Measurements from ENCODE around the gene KRT79. TPM values are rescaled to one million over a fixed set of nuclear protein-coding genes. Genes with fewer than 3 reads are reported as not detected.

KRT79 gene
- total and polyA plus RNA-seq, 2 of the 8 experiments (the other 6 are each of a cell fraction or from before 2014, with no cell fraction given), result not detected

GRCh38 chr12:52878507-52879393, 44.6 kb upstream of the KRT79 start:
- no peaks in the 10 kb centered on the region for H3K79me1 ChIP-seq (ENCODE audit: low read depth, low read length)
- H3K9ac ChIP-seq (replicated peaks in 1 of 4; ENCODE audit: extremely low read depth in 1 of 4, low read depth in 3 of 4, low read length in 3 of 4), result no peak overlapping the region
- no peak overlapping the region for H3K4ac ChIP-seq (replicated peaks; ENCODE audit: insufficient read length, low read depth, low read length)
- H4K20me1 ChIP-seq (replicated peaks in 1 of 2; ENCODE audit: control insufficient read depth in 1 of 2, insufficient read depth in 2 of 2, low read length in 2 of 2), result peaks cover 0 to 1% of the 10 kb centered on the region in 2 experiments
- peaks cover 0 to 13% (median 10%) of the 10 kb centered on the region in 4 experiments; a peak in 5 of 7 replicates for H3K27me3 ChIP-seq (replicated peaks in 1 of 4; ENCODE audit: control insufficient read depth in 3 of 4, extremely low read depth in 1 of 4, insufficient read depth in 3 of 4, low read length in 3 of 4)
- peak overlapping the region; percentile 80; the same call in 1 of the 2 replicates for H2BK12ac ChIP-seq (ENCODE audit: low read depth, low read length)
- FAIRE-seq (no peak), DNase-seq (ENCODE audit: low read depth in 1 of 2, low spot score in 2 of 2) (no peak)
- peak overlapping the region; percentile 90 for H4K91ac ChIP-seq (replicated peaks; ENCODE audit: insufficient read length, low read length)
- CTCF ChIA-PET (ENCODE audit: partially characterized antibody), result interaction anchor here (0.6 to 36.8 kb wide), 94 partner anchors 10 to 738 kb away, joined by 3 to 1250 read pairs (median 4); partner anchors contain the start of genes KRT4, KRT73, KRT74 and KRT76
- peak overlapping the region; percentile 87; the same call in 1 of the 2 replicates for H2AFZ ChIP-seq (ENCODE audit: low read length)
- no peak overlapping the region for H3K27ac ChIP-seq (ENCODE audit: low read depth, low read length)
- H3K36me3 ChIP-seq (ENCODE audit: control insufficient read depth in 2 of 4, insufficient read depth in 4 of 4, low read length in 3 of 4), result no peaks in the 10 kb centered on the region
- H3K23ac ChIP-seq (ENCODE audit: insufficient read length), result no peak overlapping the region
- no peak overlapping the region for H3K14ac ChIP-seq (ENCODE audit: insufficient read length)
- peak overlapping the region; percentile 14 to 72 for H3K4me2 ChIP-seq (ENCODE audit: insufficient read depth in 1 of 2, low read depth in 2 of 2, low read length in 2 of 2)
- peak overlapping the region; percentile 6; the same call in 1 of the 2 replicates for H4K8ac ChIP-seq (ENCODE audit: extremely low read depth, insufficient read depth, low read length)
- TF ChIP-seq CREB1 (IDR thresholded peaks at IDR 0.05), result no peak
- TF ChIP-seq GTF2F1 (IDR thresholded peaks at IDR 0.05; ENCODE audit: borderline replicate concordance, low read depth, low read length), result no peak
- no peak for TF ChIP-seq POU5F1 (IDR thresholded peaks at IDR 0.05; ENCODE audit: low read depth, low read length)
- 0 out of 2 replicates have a peak, but pooled peaks have one; percentile 13 for TF ChIP-seq RBBP5 (IDR thresholded peaks at IDR 0.05; ENCODE audit: borderline replicate concordance, low read depth, low read length)
- POLR2A ChIA-PET (ENCODE audit: partially characterized antibody), result interaction anchor here (0.6 to 3.0 kb wide), 4 partner anchors 102 to 803 kb away, joined by 4 to 9 read pairs (median 8); partner anchors contain the start of gene EIF4B
- H2BK120ac ChIP-seq (replicated peaks; ENCODE audit: low read depth, low read length), result no peak overlapping the region
- no peak overlapping the region for H4K5ac ChIP-seq (ENCODE audit: insufficient read length, low read depth, low read length)
- H3K79me2 ChIP-seq (ENCODE audit: control insufficient read depth in 1 of 2, insufficient read depth in 2 of 2, low read length in 2 of 2), result no peaks in the 10 kb centered on the region
- no peaks in the 10 kb centered on the region for H3K9me3 ChIP-seq (ENCODE audit: insufficient read depth in 2 of 2, low read depth in 1 of 2, low read length in 1 of 2)
- peak overlapping the region; percentile 60; the same call in 1 of the 2 replicates for H2BK5ac ChIP-seq (ENCODE audit: low read depth, low read length)
- peak overlapping the region in 3 of 4 experiments; percentile 29 to 59 (median 42); a peak in 6 of 8 replicates for H3K4me3 ChIP-seq (ENCODE audit: extremely low read depth in 1 of 4, insufficient read depth in 2 of 4, low read depth in 3 of 4, low read length in 4 of 4)
- peak overlapping the region; percentile 81; the same call in 1 of the 2 replicates for H2BK15ac ChIP-seq (ENCODE audit: low read length)
- peaks cover 0 to 8% (median 4%) of the 10 kb centered on the region in 4 experiments; a peak in 4 of 7 replicates for H3K4me1 ChIP-seq (replicated peaks in 1 of 4; ENCODE audit: control insufficient read depth in 3 of 4, insufficient read depth in 4 of 4, low read length in 3 of 4)
- WGBS, 2 experiments (ENCODE audit: extremely low coverage in 1 of 2, insufficient coverage in 1 of 2, insufficient read length in 1 of 2, insufficient replicate concordance in 2 of 2, low coverage in 1 of 2, low lambda C conversion rate in 2 of 2, missing lambda C conversion rate in 1 of 2), result 84% methylated on average over 17 of the region's 17 CpGs; no CpG with 5 or more reads in 1 of the 2 experiments
- peak overlapping the region; percentile 55; the same call in 1 of the 2 replicates for H2BK20ac ChIP-seq (ENCODE audit: low read length)
- H3K56ac ChIP-seq (replicated peaks; ENCODE audit: insufficient read length, low read depth, low read length), result no peak overlapping the region
- H3K23me2 ChIP-seq (ENCODE audit: low read depth, low read length), result peaks cover 8% of the 10 kb centered on the region; the same call in 1 of the 2 replicates
- H2AK5ac ChIP-seq (ENCODE audit: low read depth, low read length), result no peak overlapping the region
- peak overlapping the region; percentile 78 for H3K18ac ChIP-seq (ENCODE audit: extremely low read depth, low read length)

Data from H1 (cell line).